GM12865 (cell line): Measurements from ENCODE around the gene TTLL5.

Experiments used
- DNase-seq: peaks from one replicate; pipeline ENCODE4 v3.0.0; 2010; ENCODE audit warnings: low read depth
- H3K4me3 ChIP-seq: 2 replicates; pipeline ENCODE4 v1.5.1; 2011; ENCODE audit warnings: mild to moderate bottlenecking, low read depth, low read length, control low read depth
- TF ChIP-seq, protein P1 (sequence below): IDR thresholded peaks from 2 replicates; pipeline ENCODE4 v1.5.1; 2011; ENCODE audit warnings: low read length, control low read depth, low read depth, inconsistent platforms; ENCODE audit not compliant: insufficient read depth; ENCODE audit errors: missing control alignments

TTLL5 gene

DNA sequence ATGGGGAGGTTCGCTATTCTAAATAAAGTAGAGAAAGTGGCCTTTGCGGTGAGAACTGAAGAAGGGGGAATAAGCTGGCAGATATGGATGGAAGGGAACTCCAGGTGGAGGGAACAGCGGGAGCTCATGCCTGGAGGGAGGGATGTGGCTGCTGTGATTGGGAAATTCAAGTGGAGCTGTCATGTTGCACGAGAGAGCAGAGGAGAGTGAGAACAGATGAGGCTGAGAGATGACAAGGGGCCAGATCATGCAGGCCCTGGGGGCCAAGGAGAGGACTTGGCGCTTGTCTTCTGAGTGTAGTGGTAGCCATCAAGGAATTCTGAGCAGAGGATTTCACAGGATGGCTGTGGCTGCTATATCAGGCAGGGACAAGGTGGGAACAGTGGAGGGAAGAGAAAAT lies 285.7 kb downstream of the TTLL5 start:
- H3K4me3 ChIP-seq = no peak overlapping the region
- DNase-seq = no peak
- TF ChIP-seq, protein P1, sequence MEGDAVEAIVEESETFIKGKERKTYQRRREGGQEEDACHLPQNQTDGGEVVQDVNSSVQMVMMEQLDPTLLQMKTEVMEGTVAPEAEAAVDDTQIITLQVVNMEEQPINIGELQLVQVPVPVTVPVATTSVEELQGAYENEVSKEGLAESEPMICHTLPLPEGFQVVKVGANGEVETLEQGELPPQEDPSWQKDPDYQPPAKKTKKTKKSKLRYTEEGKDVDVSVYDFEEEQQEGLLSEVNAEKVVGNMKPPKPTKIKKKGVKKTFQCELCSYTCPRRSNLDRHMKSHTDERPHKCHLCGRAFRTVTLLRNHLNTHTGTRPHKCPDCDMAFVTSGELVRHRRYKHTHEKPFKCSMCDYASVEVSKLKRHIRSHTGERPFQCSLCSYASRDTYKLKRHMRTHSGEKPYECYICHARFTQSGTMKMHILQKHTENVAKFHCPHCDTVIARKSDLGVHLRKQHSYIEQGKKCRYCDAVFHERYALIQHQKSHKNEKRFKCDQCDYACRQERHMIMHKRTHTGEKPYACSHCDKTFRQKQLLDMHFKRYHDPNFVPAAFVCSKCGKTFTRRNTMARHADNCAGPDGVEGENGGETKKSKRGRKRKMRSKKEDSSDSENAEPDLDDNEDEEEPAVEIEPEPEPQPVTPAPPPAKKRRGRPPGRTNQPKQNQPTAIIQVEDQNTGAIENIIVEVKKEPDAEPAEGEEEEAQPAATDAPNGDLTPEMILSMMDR = no peak

DNA sequence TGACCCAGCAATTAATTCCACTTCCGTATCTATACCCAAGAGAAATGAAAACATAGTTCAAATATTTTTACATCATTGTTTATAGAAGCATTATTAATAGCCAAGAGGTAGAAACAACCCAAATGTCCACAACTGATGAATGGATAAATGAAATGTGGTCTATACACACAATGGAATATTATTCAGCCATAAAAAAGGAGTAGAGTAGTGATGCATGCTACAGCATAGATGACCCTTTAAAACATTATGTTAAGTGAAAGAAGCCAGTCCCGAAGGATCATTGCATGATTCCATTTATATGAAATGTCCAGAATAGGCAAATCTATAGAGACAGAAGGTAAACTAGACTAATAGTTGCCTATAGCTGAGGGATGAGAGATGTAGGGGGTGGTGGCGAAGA lies 291.4 kb downstream of the TTLL5 start:
- DNase-seq = no peak
- no peak overlapping the region for H3K4me3 ChIP-seq
- TF ChIP-seq, protein P1 = no peak

DNA sequence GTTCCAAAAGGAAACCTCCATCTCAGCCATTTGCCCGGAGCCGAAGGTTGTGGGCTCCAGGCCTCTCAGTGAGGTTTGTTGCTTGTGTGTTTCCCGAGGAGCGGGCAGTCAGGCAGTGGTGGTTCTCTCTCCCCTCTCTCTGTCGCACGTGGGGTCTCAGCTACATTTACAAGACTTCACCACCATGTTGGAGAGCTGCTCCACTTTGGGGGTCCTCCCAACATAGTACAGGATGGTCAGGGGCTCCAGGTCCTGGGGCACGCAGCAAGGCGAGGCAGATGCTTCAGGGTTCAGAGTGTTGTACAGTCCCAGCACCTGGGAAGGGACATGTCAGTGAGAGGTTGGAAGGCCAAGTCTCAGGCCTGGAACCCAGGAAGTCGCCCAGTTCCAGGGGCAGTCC lies 298.0 kb downstream of the TTLL5 start:
- DNase-seq = no peak
- H3K4me3 ChIP-seq = no peak overlapping the region
- TF ChIP-seq, protein P1 = no peak

DNA sequence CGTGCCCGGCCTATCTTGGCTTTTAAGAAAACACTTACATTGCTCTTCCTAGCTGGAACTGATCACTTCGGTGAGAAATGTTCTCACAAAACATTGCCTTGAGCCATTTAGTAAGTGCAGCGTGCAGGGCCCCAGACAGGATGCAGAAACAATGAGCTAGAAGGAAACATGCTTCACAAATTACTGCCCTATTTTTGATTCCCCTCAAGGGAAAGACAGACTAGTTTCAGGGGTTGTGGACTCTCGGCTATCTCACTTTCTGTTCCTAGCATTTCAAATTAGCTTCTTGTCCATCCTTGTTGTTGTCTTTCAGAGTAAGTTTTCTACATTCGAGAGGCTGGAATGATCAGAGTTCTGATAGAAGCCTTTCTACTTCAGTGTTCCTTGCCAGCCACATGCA lies 299.2 kb downstream of the TTLL5 start:
- no peak overlapping the region for H3K4me3 ChIP-seq
- TF ChIP-seq, protein P1 = no peak
- DNase-seq = peak; percentile 91

DNA sequence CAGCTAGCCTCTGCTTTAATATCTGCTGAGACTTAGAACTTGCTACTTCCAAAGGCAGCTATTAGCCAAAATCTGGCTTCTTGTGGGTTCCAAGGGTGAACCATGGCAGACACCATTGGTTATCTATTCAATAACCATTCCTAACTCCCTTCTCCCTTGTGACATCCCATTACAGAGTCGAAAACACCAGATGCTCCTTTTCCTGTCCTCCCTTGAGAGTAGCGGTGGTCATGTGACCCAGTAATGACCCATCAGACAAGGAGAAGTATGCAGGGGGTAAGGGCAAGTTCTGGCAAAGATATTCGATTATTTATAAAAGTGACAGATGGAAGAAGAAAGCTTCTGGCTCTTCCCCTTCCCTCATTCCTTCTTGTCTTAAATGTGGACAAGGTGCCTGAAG lies 300.6 kb downstream of the TTLL5 start:
- DNase-seq = no peak
- TF ChIP-seq, protein P1 = no peak
- no peak overlapping the region for H3K4me3 ChIP-seq

DNA sequence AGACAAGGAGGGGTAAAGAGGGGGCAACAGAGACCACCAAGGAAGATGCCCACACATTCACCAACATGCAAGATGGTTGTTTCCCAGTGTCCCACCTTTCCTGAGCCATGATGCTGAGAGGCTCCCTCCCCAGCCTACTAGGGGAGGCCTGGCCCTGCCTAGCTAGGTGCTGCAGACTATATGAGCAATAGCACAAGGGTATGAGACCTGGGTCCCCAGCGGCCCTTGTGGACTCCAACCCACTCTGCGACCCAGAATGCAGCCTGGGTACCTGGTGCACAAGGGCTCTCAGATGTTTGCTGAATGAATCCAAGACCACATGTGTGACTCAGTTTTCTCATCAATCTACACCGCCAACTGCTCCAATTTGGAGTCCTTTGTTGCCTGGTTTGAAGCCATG lies 306.8 kb downstream of the TTLL5 start:
- TF ChIP-seq, protein P1 = no peak
- no peak for DNase-seq
- no peak overlapping the region for H3K4me3 ChIP-seq

DNA sequence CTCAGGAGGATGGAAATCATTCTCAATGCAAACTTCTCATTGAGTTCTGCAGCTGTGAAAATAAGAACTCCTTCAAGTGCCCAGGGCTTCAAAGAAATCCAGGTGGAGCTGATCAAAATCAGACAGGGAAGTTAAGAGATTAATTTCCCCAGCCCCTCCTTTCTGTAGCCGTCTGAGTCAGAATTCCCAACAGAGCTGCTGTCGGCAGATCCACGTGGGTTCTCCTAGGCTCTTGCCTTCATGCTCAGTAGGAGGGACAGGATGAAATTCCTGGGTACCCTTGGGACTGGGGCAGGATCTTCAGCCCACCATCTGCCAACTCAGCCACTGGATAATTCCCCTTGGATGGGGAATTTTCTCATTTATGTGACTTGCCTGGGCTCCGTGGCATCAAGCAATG lies 307.4 kb downstream of the TTLL5 start:
- DNase-seq = no peak
- no peak overlapping the region for H3K4me3 ChIP-seq
- TF ChIP-seq, protein P1 = no peak
